Stimulated activated naive CD8-positive, alpha-beta T cell treated with anti-CD3 and anti-CD28 coated beads, Interleukin-15, amount 100 ng/mL, for 72 hours (primary cell): ENCODE measurements around the gene COL4A1.
A peak's percentile ranks its signal among the peaks of the same experiment; 100 is the strongest.
"Not testable (repeated sequence)": the region's sequence is repeated elsewhere in the genome, so short reads cannot be mapped to it uniquely, and the experiment has no call there.

Experiments used
- ATAC-seq: fragments of 150-1000 bp; cut with Tn5 transposase; 2 replicates; pipeline ENCODE4 v1.10.0; 2021; ENCODE audit warnings: mild to moderate bottlenecking, moderate library complexity
- DNase-seq, 2 donors: peaks; one replicate each; pipeline ENCODE4 v3.0.0; 2021 to 2022
- H3K27ac Mint-ChIP-seq, 2 donors: one replicate each; pipeline ENCODE4 v1.8.0; 2022; ENCODE audit warnings: mild to moderate bottlenecking in 2 of 2, mixed read lengths in 2 of 2, moderate library complexity in 2 of 2
- H3K27me3 Mint-ChIP-seq: one replicate; pipeline ENCODE4 v1.8.0; 2022; ENCODE audit warnings: mixed read lengths
- H3K4me1 Mint-ChIP-seq: one replicate; pipeline ENCODE4 v1.8.0; 2022; ENCODE audit warnings: mild to moderate bottlenecking, mixed read lengths
- H3K4me3 Mint-ChIP-seq, 2 donors: one replicate each; pipeline ENCODE4 v1.8.0; 2022; ENCODE audit warnings: mild to moderate bottlenecking in 2 of 2, mixed read lengths in 2 of 2, moderate library complexity in 1 of 2
- H3K9me3 Mint-ChIP-seq, 2 donors: one replicate each; pipeline ENCODE4 v1.8.0; 2022; ENCODE audit warnings: mixed read lengths in 2 of 2

The COL4A1 gene

DNA sequence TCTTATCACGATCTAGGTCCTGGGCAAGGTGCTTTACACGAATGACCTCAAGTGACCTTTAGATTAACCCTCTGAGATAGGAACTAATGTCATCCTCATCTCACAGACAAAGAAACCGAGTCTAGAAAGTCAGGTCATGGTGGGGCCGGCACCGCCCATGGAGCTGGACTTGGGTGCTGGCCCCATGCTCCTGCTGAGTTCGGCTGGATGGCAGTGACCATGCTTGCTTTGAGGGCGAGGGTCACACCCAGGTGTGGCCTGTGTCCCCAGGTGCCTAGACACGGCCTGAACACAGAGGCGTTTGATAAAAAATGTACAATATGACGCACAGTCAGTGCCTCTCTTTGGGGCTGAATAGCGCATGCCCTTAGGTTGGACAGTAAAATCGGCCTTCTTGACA is 26.9 kb upstream of the COL4A1 start:
- H3K9me3 Mint-ChIP-seq = no peaks in the 10 kb centered on the region
- peaks cover 56% of the 10 kb centered on the region for H3K27me3 Mint-ChIP-seq
- no peak for ATAC-seq
- no peak overlapping the region for H3K4me3 Mint-ChIP-seq
- H3K4me1 Mint-ChIP-seq = peaks cover 2% of the 10 kb centered on the region
- no peak for DNase-seq
- no peak overlapping the region for H3K27ac Mint-ChIP-seq

DNA sequence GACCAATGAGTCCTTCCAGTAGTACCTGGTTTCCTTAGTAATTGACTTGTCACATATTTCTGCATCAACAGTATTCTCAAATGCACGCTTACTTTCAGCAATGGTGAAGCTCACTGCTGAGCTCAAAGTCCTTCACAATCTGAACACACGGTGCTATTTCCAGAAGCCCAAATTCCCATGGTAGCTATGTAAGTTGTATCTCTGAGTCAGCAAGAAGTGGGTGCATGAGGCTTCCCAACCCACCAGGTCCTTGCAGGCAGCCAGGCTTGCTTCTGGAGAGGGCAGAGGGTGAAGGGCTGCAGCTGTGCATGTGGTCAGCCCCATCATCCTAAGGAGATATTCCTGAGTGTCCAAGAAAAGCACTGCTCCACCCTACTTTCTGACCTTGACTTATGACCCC is 25.8 kb upstream of the COL4A1 start:
- no peak for ATAC-seq
- H3K4me1 Mint-ChIP-seq = no peaks in the 10 kb centered on the region

DNA sequence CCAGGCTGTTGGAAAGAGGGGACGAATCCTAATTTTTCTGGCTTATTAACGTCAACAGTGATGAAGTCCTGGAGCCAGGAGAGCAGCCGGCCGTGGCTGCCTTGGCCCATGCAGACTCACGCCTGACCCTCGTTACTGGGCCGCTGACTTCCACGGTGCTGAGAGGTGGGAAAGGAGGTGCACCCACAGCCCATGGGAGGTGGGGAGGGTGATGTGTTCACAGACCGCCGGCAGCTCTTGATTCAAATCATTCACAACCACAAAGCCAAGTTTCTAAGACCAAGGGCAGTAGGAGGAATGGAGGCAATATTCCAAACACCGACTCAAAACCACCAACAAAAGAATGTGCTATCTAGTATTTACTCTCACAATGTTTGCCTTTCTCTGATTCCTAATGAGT is 24.4 kb upstream of the COL4A1 start:
- H3K27ac Mint-ChIP-seq = no peak overlapping the region
- peaks cover 77% of the 10 kb centered on the region for H3K27me3 Mint-ChIP-seq
- H3K9me3 Mint-ChIP-seq = no peaks in the 10 kb centered on the region
- no peak for DNase-seq
- no peak overlapping the region for H3K4me3 Mint-ChIP-seq
- H3K4me1 Mint-ChIP-seq = no peaks in the 10 kb centered on the region
- ATAC-seq = no peak

More for the DNA sequence above, 25.8 kb upstream of the COL4A1 start:
- Mint-ChIP-seq H3K27me3 (peaks cover 64% of the 10 kb centered on the region), H3K27ac (no peak overlapping the region), H3K9me3 (no peaks in the 10 kb centered on the region), H3K4me3 (no peak overlapping the region)
- DNase-seq = no peak

- Mint-ChIP-seq H3K9me3 (no peaks in the 10 kb centered on the region), H3K27me3 (peaks cover 77% of the 10 kb centered on the region), H3K4me1 (no peaks in the 10 kb centered on the region), H3K27ac (peak overlapping the region in 1 of 2 donors; percentile 22), H3K4me3 (no peak overlapping the region)
- no peak for ATAC-seq
- DNase-seq = no peak
Observed at GRCh38 chr13:110330491-110331011, 23.6 kb upstream of the COL4A1 start.

GRCh38 chr13:110329798-110330461 is 23.0 kb upstream of the COL4A1 start:
- H3K27me3 Mint-ChIP-seq = peaks cover 77% of the 10 kb centered on the region
- H3K9me3 Mint-ChIP-seq = no peaks in the 10 kb centered on the region
- H3K27ac Mint-ChIP-seq = no peak overlapping the region
- ATAC-seq (no peak), DNase-seq (no peak)
- H3K4me1 Mint-ChIP-seq = no peaks in the 10 kb centered on the region
- H3K4me3 Mint-ChIP-seq = no peak overlapping the region

DNA sequence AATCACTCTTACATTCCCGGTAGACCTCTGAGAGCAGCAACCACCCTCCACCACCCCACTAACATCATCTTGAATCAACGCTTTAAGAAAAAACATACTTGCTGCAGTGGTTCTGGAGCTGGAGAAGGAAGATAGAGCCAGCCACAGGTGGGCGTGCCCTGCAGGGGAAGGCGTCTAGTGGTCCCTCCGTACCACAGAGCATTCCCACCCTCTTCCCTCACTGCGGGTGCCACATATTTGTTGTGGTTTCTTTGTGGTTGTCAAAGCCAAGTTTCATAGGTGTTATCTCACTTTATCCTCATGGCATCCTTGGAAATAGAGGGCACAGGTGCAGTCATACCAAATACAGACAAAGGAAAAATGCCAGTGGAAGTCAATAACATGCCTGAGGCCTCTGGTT is 22.3 kb upstream of the COL4A1 start:
- peaks cover 80% of the 10 kb centered on the region for H3K27me3 Mint-ChIP-seq
- H3K4me3 Mint-ChIP-seq = no peak overlapping the region
- DNase-seq (no peak), ATAC-seq (no peak)
- H3K27ac Mint-ChIP-seq = no peak overlapping the region
- H3K4me1 Mint-ChIP-seq = no peaks in the 10 kb centered on the region
- H3K9me3 Mint-ChIP-seq = no peaks in the 10 kb centered on the region

GRCh38 chr13:110328573-110328972 is 21.6 kb upstream of the COL4A1 start:
- H3K9me3 Mint-ChIP-seq = no peaks in the 10 kb centered on the region
- peaks cover 85% of the 10 kb centered on the region for H3K27me3 Mint-ChIP-seq
- ATAC-seq (no peak), DNase-seq (no peak)
- H3K4me1 Mint-ChIP-seq = no peaks in the 10 kb centered on the region
- H3K4me3 Mint-ChIP-seq = no peak overlapping the region
- H3K27ac Mint-ChIP-seq = no peak overlapping the region

DNA sequence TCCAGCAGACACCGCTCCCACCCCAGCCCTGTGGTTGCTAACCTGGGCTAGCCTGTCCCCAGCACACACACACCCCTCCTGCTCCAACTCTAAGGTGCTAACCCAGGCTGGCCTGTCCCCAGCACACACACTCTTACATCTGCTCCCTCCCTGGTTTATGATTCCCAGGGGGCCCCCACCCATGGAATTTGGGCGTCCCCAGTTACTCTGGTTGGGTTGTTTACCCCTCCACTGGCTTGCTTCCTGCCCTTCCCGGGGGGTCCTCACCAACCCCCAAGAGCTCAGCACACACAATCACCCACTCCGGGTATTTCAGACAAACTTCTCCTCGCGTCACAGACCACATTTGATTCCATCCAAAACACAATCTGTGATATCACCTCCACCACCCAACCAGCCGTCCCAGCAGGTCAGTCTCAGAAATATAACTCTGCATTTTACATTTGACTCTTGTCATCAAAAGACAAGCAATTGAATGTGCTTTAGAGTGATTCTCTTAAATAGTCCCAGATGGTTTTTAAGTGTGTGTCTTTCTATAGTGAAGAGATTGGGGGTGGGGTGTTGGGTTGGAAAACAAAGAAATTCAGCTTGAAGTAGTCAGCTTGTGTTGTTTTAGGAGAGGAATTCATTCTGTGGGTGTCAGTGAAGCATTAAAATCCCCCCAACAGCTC is 20.2 kb upstream of the COL4A1 start:
- peak overlapping the region; percentile 48 to 75 for H3K27ac Mint-ChIP-seq
- no peak overlapping the region for H3K4me3 Mint-ChIP-seq
- ATAC-seq (no peak), DNase-seq (no peak)
- peaks cover 91% of the 10 kb centered on the region for H3K27me3 Mint-ChIP-seq
- no peaks in the 10 kb centered on the region for H3K4me1 Mint-ChIP-seq
- H3K9me3 Mint-ChIP-seq = no peaks in the 10 kb centered on the region

- H3K9me3 Mint-ChIP-seq = no peaks in the 10 kb centered on the region
- no peak overlapping the region for H3K27ac Mint-ChIP-seq
- H3K4me1 Mint-ChIP-seq = no peaks in the 10 kb centered on the region
- DNase-seq (no peak), ATAC-seq (no peak)
- peaks cover 91% of the 10 kb centered on the region for H3K27me3 Mint-ChIP-seq
- no peak overlapping the region for H3K4me3 Mint-ChIP-seq
Observed at GRCh38 chr13:110326263-110326904, 19.4 kb upstream of the COL4A1 start.

DNA sequence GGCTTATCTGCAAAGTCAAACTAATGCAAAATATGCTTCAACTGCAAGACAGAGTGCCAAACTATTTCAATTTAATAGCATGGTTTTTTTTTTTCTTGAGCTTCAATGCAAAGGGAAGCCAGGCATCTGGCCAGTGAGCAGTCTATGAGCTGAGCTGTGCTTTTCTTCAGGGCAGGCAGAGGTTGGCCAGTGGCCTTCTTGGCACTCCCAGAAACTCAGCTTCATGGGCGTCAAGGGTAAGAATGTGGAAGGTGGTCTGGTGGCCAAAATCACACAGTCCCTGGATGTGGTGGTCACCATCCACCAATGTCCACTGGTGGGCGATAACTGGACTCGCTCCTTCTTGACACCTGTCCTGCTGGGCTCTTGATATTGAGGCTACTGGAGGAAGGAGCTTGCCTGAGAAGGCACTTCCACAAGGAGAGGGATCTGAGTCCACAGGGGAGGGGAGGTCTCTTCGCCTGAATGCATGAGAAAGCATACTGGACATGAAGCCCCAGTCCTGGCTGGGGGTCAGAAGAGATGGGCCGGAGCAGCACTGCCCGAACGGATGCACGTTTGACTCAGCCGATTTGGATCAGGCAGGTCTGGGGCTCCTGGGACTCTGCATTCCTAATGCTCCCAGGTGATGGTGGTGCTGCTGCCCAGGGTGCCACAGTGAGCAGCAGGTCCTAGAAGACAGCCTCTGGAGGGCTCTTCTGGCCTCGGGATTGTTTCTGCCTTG is 17.2 kb upstream of the COL4A1 start:
- ATAC-seq = no peak
- Mint-ChIP-seq H3K4me1 (peaks cover 9% of the 10 kb centered on the region), H3K27me3 (peaks cover 82% of the 10 kb centered on the region), H3K4me3 (no peak overlapping the region), H3K27ac (no peak overlapping the region), H3K9me3 (no peaks in the 10 kb centered on the region)
- no peak for DNase-seq

DNA sequence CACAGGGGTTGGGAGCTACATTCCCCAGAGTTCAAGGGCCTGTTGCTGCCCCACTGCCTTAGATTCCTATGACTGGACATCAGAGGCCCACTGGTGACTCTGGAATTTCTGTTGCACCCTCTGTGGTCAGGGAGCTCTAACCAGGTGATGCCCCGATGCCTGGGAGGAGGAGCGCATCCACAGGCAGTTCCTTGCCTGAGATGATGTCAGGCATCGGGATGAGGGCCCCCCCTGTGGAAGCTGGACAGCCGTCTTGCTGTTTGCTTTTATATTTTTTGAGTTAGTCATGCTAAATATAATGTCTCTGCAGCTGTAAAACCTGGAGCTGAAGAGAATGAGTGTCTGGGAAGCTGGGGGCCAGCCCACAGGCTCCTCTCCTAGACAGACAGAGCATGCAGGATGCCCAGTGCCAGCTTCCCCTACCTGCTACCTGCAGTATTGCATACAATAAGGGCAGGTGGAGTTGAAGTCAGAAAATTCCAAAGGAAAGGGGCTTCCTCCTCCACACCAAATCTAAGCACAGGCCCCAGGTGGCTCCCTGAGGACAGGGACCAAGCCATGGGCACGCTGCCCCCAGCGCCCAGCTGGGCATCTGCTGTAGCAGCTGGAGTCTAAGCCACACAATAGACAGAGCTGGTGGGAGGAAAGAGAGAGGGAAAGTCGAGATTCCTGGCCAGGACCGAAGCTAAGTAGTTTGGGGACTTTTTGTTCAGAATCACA is 16.4 kb upstream of the COL4A1 start:
- no peak overlapping the region for H3K27ac Mint-ChIP-seq
- no peak overlapping the region for H3K4me3 Mint-ChIP-seq
- ATAC-seq (no peak), DNase-seq (no peak)
- H3K27me3 Mint-ChIP-seq = peaks cover 82% of the 10 kb centered on the region
- peaks cover 9% of the 10 kb centered on the region for H3K4me1 Mint-ChIP-seq
- H3K9me3 Mint-ChIP-seq = no peaks in the 10 kb centered on the region

DNA sequence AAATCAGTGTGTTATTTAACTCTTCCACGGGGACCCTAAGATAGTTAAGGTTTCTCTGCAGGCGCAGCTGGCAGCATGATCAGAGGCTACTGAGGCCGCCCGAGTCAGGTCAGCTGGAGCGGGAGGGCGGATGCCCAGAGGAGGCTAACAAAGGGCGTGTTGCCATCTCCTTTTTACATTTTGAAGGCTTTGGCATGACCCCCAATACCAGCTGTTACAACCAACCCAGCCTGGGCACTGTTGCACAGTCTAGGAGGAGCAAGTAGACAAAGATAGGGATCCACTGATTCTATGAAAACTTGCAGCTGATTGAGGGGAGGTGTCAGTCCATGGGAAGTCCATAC is 15.8 kb upstream of the COL4A1 start:
- no peaks in the 10 kb centered on the region for H3K9me3 Mint-ChIP-seq
- no peak overlapping the region for H3K27ac Mint-ChIP-seq
- H3K4me3 Mint-ChIP-seq = no peak overlapping the region
- no peak for ATAC-seq
- peaks cover 79% of the 10 kb centered on the region for H3K27me3 Mint-ChIP-seq
- no peak for DNase-seq
- H3K4me1 Mint-ChIP-seq = peaks cover 9% of the 10 kb centered on the region

GRCh38 chr13:110322126-110322827 is 15.3 kb upstream of the COL4A1 start:
- H3K9me3 Mint-ChIP-seq = no peaks in the 10 kb centered on the region
- H3K27ac Mint-ChIP-seq = no peak overlapping the region
- peaks cover 75% of the 10 kb centered on the region for H3K27me3 Mint-ChIP-seq
- no peak overlapping the region for H3K4me3 Mint-ChIP-seq
- DNase-seq (no peak), ATAC-seq (no peak)
- H3K4me1 Mint-ChIP-seq = peaks cover 9% of the 10 kb centered on the region

DNA sequence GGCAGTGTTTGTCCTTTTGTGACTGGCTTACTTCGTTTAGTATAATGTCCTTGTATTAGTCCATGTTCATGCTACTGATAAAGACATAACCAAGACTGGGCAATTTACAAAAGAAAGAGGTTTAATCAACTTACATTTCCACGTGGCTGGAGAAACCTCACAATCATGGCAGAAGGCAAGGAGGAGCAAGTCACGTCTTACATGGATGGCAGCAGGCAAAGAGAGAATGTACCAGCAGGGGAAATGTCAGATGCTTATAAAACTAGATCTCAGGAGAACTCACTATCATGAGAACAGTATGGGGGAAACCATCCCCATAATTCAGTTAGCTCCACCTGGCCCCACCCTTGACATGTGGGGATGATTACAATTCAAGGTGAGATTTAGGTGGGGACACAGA is 14.6 kb upstream of the COL4A1 start:
- H3K4me1 Mint-ChIP-seq, H3K27ac Mint-ChIP-seq, H3K9me3 Mint-ChIP-seq, DNase-seq, ATAC-seq, H3K4me3 Mint-ChIP-seq: not testable (repeated sequence)
- H3K27me3 Mint-ChIP-seq = peaks cover 68% of the 10 kb centered on the region

DNA sequence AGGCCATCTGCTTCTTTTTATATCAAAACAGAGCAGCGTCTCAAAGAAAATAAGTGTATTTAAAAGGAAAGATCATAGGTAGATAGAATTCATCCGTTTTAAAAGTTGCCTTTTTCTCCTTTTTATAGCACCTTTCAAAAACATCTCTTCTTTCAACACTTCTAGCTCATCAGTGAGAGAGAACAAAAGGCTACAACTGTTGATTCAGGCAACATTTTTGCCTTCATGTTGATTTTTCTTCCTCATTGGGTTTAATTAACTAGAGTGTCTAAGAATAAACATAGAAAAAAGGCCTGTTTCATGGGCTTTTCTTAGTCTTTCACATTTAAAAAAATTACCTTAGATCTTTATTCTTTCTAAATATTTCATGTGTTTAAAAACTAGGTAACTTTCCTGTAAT is 13.7 kb upstream of the COL4A1 start:
- ATAC-seq (no peak), DNase-seq (no peak)
- Mint-ChIP-seq H3K4me1 (peaks cover 9% of the 10 kb centered on the region), H3K27ac (no peak overlapping the region), H3K9me3 (no peaks in the 10 kb centered on the region), H3K4me3 (no peak overlapping the region), H3K27me3 (peaks cover 60% of the 10 kb centered on the region)
